GM12864 (cell line): ENCODE data around the gene VASN.

ENCODE experiments used
- DNase-seq: peaks from one replicate; pipeline ENCODE4 v3.0.0-alpha.2; 2011; ENCODE audit warnings: low read depth
- H3K4me3 ChIP-seq: 2 replicates; pipeline ENCODE4 v1.5.1; 2011; ENCODE audit warnings: mild to moderate bottlenecking, low read depth, low read length, control low read depth
- TF ChIP-seq, protein P1 (sequence below): IDR thresholded peaks from 2 replicates; pipeline ENCODE4 v1.5.1; 2011; ENCODE audit warnings: low read depth, mild to moderate bottlenecking, moderate library complexity, low read length, control low read depth, inconsistent platforms; ENCODE audit errors: missing control alignments

Gene VASN

GRCh38 chr16:4358236-4358635 is 13.4 kb upstream of the VASN start:
- DNase-seq, result no peak
- TF ChIP-seq, protein P1, sequence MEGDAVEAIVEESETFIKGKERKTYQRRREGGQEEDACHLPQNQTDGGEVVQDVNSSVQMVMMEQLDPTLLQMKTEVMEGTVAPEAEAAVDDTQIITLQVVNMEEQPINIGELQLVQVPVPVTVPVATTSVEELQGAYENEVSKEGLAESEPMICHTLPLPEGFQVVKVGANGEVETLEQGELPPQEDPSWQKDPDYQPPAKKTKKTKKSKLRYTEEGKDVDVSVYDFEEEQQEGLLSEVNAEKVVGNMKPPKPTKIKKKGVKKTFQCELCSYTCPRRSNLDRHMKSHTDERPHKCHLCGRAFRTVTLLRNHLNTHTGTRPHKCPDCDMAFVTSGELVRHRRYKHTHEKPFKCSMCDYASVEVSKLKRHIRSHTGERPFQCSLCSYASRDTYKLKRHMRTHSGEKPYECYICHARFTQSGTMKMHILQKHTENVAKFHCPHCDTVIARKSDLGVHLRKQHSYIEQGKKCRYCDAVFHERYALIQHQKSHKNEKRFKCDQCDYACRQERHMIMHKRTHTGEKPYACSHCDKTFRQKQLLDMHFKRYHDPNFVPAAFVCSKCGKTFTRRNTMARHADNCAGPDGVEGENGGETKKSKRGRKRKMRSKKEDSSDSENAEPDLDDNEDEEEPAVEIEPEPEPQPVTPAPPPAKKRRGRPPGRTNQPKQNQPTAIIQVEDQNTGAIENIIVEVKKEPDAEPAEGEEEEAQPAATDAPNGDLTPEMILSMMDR, result no peak
- no peak overlapping the region for H3K4me3 ChIP-seq

DNA sequence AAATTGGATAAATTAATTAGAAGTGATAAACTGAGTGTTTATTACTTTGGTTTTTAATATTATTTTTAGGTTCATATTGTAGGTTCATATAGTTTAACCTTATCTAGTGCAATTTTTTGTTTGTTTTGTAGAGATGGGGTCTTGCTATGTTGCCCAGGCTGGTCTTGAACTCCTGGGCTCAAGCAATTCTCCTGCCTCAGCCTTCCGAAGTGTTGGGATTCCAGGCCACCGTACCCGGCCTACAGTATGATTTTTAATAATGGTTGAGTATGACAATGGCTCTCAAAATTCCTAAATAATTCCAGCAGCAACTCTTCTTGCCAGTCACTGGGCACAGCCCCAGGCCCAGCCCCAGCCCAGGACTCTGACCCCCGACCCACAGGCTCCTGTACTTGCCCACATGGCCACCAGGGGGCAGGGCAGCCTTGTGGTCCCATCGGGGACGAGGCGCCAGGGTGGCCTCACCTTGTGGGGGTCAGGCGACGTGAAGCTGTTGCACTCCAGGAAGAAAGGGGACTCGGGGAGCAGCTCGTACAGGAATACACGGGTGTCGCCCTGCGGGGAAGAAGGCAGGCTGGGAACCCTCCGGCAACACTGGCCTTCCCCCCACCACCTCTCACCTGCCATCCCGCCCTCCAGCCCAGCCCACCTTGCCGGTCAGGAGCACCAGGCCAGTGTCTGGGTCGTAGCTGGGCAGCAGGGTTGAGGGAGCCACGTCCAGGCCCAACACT is 12.7 kb upstream of the VASN start:
- DNase-seq, result no peak
- TF ChIP-seq, protein P1, result peak; percentile 88

DNA sequence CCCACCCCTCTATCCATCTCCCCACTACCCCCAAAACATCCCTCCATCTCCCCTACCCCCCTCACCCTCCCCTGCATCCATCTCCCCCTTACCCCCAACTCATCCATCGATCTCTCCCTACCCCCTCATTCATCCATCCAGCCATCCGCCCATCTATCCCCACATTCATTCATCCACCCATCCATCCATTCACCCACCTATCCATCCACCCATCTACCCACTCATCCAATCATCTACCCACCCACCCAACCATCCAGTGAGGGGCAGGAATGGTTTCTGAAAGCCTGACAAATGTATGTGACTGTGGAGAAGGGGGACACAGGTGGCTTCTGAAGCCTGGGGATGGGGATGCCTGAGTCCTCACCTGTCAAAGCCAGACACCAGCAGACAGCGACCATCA is 11.7 kb upstream of the VASN start:
- no peak overlapping the region for H3K4me3 ChIP-seq
- TF ChIP-seq, protein P1, result no peak
- DNase-seq, result no peak

More for the DNA sequence above, 12.7 kb upstream of the VASN start:
- H3K4me3 ChIP-seq, result no peak overlapping the region

- no peak overlapping the region for H3K4me3 ChIP-seq
- DNase-seq, result no peak
- TF ChIP-seq, protein P1, result no peak
Observed at GRCh38 chr16:4360538-4361021, 11.1 kb upstream of the VASN start.

- DNase-seq, result no peak
- TF ChIP-seq, protein P1, result no peak
- no peak overlapping the region for H3K4me3 ChIP-seq
Observed at GRCh38 chr16:4361033-4361943, 10.4 kb upstream of the VASN start.

- DNase-seq, result no peak
- H3K4me3 ChIP-seq, result no peak overlapping the region
- TF ChIP-seq, protein P1, result no peak
Observed at GRCh38 chr16:4361944-4362311, 9.7 kb upstream of the VASN start.
